Esophagus squamous epithelium (tissue), 4 donors: ENCODE measurements around the gene GYPE.

Experiments used
- CTCF ChIP-seq, 6 experiments: fragments of 450-650 bp in 4 of 6; fragments of 200-600 bp in 2 of 6; sonication (generic) in 2 of 6; IDR thresholded peaks; one replicate each; pipeline ENCODE4 v1.5.1; 2016 to 2019; ENCODE audit warnings: antibody characterized with exemption in 6 of 6, mild to moderate bottlenecking in 4 of 6, moderate library complexity in 4 of 6
- POLR2A ChIP-seq, 4 donors: fragments of 450-650 bp; IDR thresholded peaks; one replicate each; pipeline ENCODE4 v1.6.1; 2017; ENCODE audit warnings: antibody characterized with exemption in 4 of 4, mild to moderate bottlenecking in 4 of 4, moderate library complexity in 3 of 4

- TF ChIP-seq POLR2A (IDR thresholded peaks at IDR 0.05) (no peak), CTCF (IDR thresholded peaks at IDR 0.05) (no peak)
These were observed 46.9 kb downstream of the GYPE start for GRCh38 chr4:143858456-143858855.
